Coronary artery (tissue), 2 donors: Measurements from ENCODE around the gene PSTPIP2.
"Not testable (repeated sequence)": the region's sequence is repeated elsewhere in the genome, so short reads cannot be mapped to it uniquely, and the experiment has no call there.

Source experiments
- DNase-seq: peaks from one replicate; pipeline ENCODE4 v3.0.0-alpha.2; 2017; ENCODE audit warnings: low spot score
- H3K27ac ChIP-seq, 2 donors: fragments of 200-600 bp; sonication (generic); one replicate each; pipeline ENCODE4 v1.5.1; 2016 to 2019
- H3K4me3 ChIP-seq: fragments of 200-600 bp; sonication (generic); 2 replicates; pipeline ENCODE4 v1.5.1; 2016; ENCODE audit warnings: mild to moderate bottlenecking, moderate library complexity
- CTCF ChIP-seq: fragments of 200-600 bp; sonication (generic); IDR thresholded peaks from one replicate; pipeline ENCODE4 v1.5.1; 2019; ENCODE audit warnings: antibody characterized with exemption

PSTPIP2 gene

GRCh38 chr18:46048641-46049040 lies 23.4 kb downstream of the PSTPIP2 start:
- TF ChIP-seq CTCF = no peak
- no peak for DNase-seq

GRCh38 chr18:46047369-46047768 lies 24.7 kb downstream of the PSTPIP2 start:
- not testable (repeated sequence) for H3K4me3 ChIP-seq, H3K27ac ChIP-seq, DNase-seq

More at GRCh38 chr18:46048641-46049040, 23.4 kb downstream of the PSTPIP2 start:
- H3K27ac ChIP-seq = no peak overlapping the region
- no peak overlapping the region for H3K4me3 ChIP-seq

- H3K27ac ChIP-seq = no peak overlapping the region
- no peak for DNase-seq
- TF ChIP-seq CTCF = no peak
- H3K4me3 ChIP-seq = no peak overlapping the region
Measured at GRCh38 chr18:46046688-46047087, 25.4 kb downstream of the PSTPIP2 start.

GRCh38 chr18:46046126-46046525 lies 25.9 kb downstream of the PSTPIP2 start:
- Histone ChIP-seq H3K27ac (no peak overlapping the region), H3K4me3 (no peak overlapping the region)
- no peak for TF ChIP-seq CTCF
- DNase-seq = no peak

GRCh38 chr18:46042571-46043123 lies 29.4 kb downstream of the PSTPIP2 start:
- no peak overlapping the region for H3K4me3 ChIP-seq
- DNase-seq = no peak
- TF ChIP-seq CTCF = no peak
- no peak overlapping the region for H3K27ac ChIP-seq

- no peak overlapping the region for H3K4me3 ChIP-seq
- H3K27ac ChIP-seq = no peak overlapping the region
- TF ChIP-seq CTCF = no peak
- DNase-seq = no peak
Measured at GRCh38 chr18:46040747-46041104, 31.3 kb downstream of the PSTPIP2 start.

GRCh38 chr18:46040033-46040746 lies 31.9 kb downstream of the PSTPIP2 start:
- Histone ChIP-seq H3K4me3 (no peak overlapping the region), H3K27ac (no peak overlapping the region)
- no peak for DNase-seq
- no peak for TF ChIP-seq CTCF
